ENCODE measurements around the gene TMEM151A. TPM values are rescaled to one million over a fixed set of nuclear protein-coding genes. Genes with fewer than 3 reads are reported as not detected.

The TMEM151A gene
- total RNA-seq, 2 experiments from 2014 or later = not detected

GRCh38 chr11:66280428-66280827 is 11.3 kb upstream of the TMEM151A start:
- Mint-ChIP-seq H3K27me3 (peaks cover 3% of the 10 kb centered on the region), H3K4me3 (no peak overlapping the region), H3K4me1 (peaks cover 25% of the 10 kb centered on the region), H3K27ac (no peak overlapping the region), H3K9me3 (ENCODE audit: low read depth) (no peaks in the 10 kb centered on the region), H3K36me3 (peaks cover 6% of the 10 kb centered on the region)
- CTCF ChIA-PET = interaction anchor here (0.9 to 6.5 kb wide), 8 partner anchors 8 to 104 kb away, joined by 3 to 85 read pairs (median 4); partner anchors contain the start of genes RAB1B, TMEM151A and YIF1A
- no peak for DNase-seq
- ATAC-seq = no peak

GRCh38 chr11:66281001-66281400 is 10.7 kb upstream of the TMEM151A start:
- Mint-ChIP-seq H3K9me3 (ENCODE audit: low read depth) (no peaks in the 10 kb centered on the region), H3K4me3 (no peak overlapping the region), H3K27ac (no peak overlapping the region), H3K27me3 (peaks cover 3% of the 10 kb centered on the region), H3K36me3 (peaks cover 5% of the 10 kb centered on the region), H3K4me1 (peaks cover 25% of the 10 kb centered on the region)
- CTCF ChIA-PET = interaction anchor here (0.9 to 6.5 kb wide), 7 partner anchors 10 to 104 kb away, joined by 3 to 85 read pairs (median 4); partner anchors contain the start of genes RAB1B and TMEM151A
- no peak for ATAC-seq
- DNase-seq = no peak

GRCh38 chr11:66281776-66282467 is 9.8 kb upstream of the TMEM151A start:
- no peaks in the 10 kb centered on the region for H3K9me3 Mint-ChIP-seq (ENCODE audit: low read depth)
- ATAC-seq (no peak), DNase-seq (no peak)
- H3K27ac Mint-ChIP-seq = peak overlapping the region; percentile 10
- peaks cover 1% of the 10 kb centered on the region for H3K36me3 Mint-ChIP-seq
- no peak overlapping the region for H3K4me3 Mint-ChIP-seq
- peaks cover 3% of the 10 kb centered on the region for H3K27me3 Mint-ChIP-seq
- H3K4me1 Mint-ChIP-seq = peaks cover 26% of the 10 kb centered on the region
- CTCF ChIA-PET = interaction anchor here (0.7 to 8.5 kb wide), 18 partner anchors 9 to 156 kb away, joined by 3 to 85 read pairs (median 5); partner anchors contain the start of genes BRMS1, CD248, MRPL11 and RAB1B

- ATAC-seq = peak; percentile 88
- H3K9me3 Mint-ChIP-seq (ENCODE audit: low read depth) = no peaks in the 10 kb centered on the region
- CTCF ChIA-PET = interaction anchor here (0.7 to 8.5 kb wide), 19 partner anchors 8 to 212 kb away, joined by 3 to 85 read pairs (median 5); partner anchors contain the start of genes BRMS1, CD248, MRPL11 and RAB1B
- no peak overlapping the region for H3K4me3 Mint-ChIP-seq
- peak; percentile 99 for DNase-seq
- H3K4me1 Mint-ChIP-seq = peaks cover 26% of the 10 kb centered on the region
- H3K36me3 Mint-ChIP-seq = no peaks in the 10 kb centered on the region
- peak overlapping the region; percentile 36 for H3K27ac Mint-ChIP-seq
- H3K27me3 Mint-ChIP-seq = peaks cover 3% of the 10 kb centered on the region
Measured at GRCh38 chr11:66282468-66283455, 8.9 kb upstream of the TMEM151A start.

- ATAC-seq (no peak), DNase-seq (no peak)
- no peaks in the 10 kb centered on the region for H3K36me3 Mint-ChIP-seq
- H3K9me3 Mint-ChIP-seq (ENCODE audit: low read depth) = no peaks in the 10 kb centered on the region
- CTCF ChIA-PET = interaction anchor here (1.0 to 8.5 kb wide), 12 partner anchors 10 to 213 kb away, joined by 3 to 85 read pairs (median 6); partner anchors contain the start of genes BRMS1 and RAB1B
- peaks cover 32% of the 10 kb centered on the region for H3K4me1 Mint-ChIP-seq
- no peak overlapping the region for H3K4me3 Mint-ChIP-seq
- H3K27me3 Mint-ChIP-seq = peaks cover 3% of the 10 kb centered on the region
- H3K27ac Mint-ChIP-seq = no peak overlapping the region
Measured at GRCh38 chr11:66283461-66284105, 8.1 kb upstream of the TMEM151A start.

GRCh38 chr11:66284526-66285078 is 7.1 kb upstream of the TMEM151A start:
- H3K27ac Mint-ChIP-seq = no peak overlapping the region
- DNase-seq (no peak), ATAC-seq (no peak)
- no peaks in the 10 kb centered on the region for H3K9me3 Mint-ChIP-seq (ENCODE audit: low read depth)
- H3K27me3 Mint-ChIP-seq = no peaks in the 10 kb centered on the region
- no peaks in the 10 kb centered on the region for H3K36me3 Mint-ChIP-seq
- no peak overlapping the region for H3K4me3 Mint-ChIP-seq
- CTCF ChIA-PET = interaction anchor here (6.5 to 8.5 kb wide), 2 partner anchors 14 to 62 kb away, joined by 75 to 85 read pairs; partner anchors contain the start of gene RAB1B
- peaks cover 37% of the 10 kb centered on the region for H3K4me1 Mint-ChIP-seq

GRCh38 chr11:66285250-66285947 is 6.3 kb upstream of the TMEM151A start:
- Mint-ChIP-seq H3K9me3 (ENCODE audit: low read depth) (no peaks in the 10 kb centered on the region), H3K36me3 (no peaks in the 10 kb centered on the region), H3K4me3 (no peak overlapping the region)

GRCh38 chr11:66286699-66287098 is 5.0 kb upstream of the TMEM151A start:
- H3K4me1 Mint-ChIP-seq = peaks cover 50% of the 10 kb centered on the region
- DNase-seq (no peak), ATAC-seq (no peak)
- H3K4me3 Mint-ChIP-seq = no peak overlapping the region
- no peaks in the 10 kb centered on the region for H3K9me3 Mint-ChIP-seq (ENCODE audit: low read depth)
- H3K27me3 Mint-ChIP-seq = peaks cover 17% of the 10 kb centered on the region
- CTCF ChIA-PET = interaction anchor here (0.6 to 8.5 kb wide), 5 partner anchors 14 to 65 kb away, joined by 3 to 75 read pairs (median 3); no protein-coding TSS in a partner anchor
- no peaks in the 10 kb centered on the region for H3K36me3 Mint-ChIP-seq
- peak overlapping the region; percentile 32 for H3K27ac Mint-ChIP-seq

More at GRCh38 chr11:66285250-66285947, 6.3 kb upstream of the TMEM151A start:
- H3K27ac Mint-ChIP-seq = no peak overlapping the region
- ATAC-seq = no peak
- peaks cover 45% of the 10 kb centered on the region for H3K4me1 Mint-ChIP-seq
- H3K27me3 Mint-ChIP-seq = peaks cover 7% of the 10 kb centered on the region
- CTCF ChIA-PET = interaction anchor here (1.4 to 8.5 kb wide), 2 partner anchors 15 to 63 kb away, joined by 3 to 75 read pairs; no protein-coding TSS in a partner anchor
- DNase-seq = no peak

GRCh38 chr11:66287211-66287888 is 4.3 kb upstream of the TMEM151A start:
- Mint-ChIP-seq H3K36me3 (no peaks in the 10 kb centered on the region), H3K4me3 (peak overlapping the region; percentile 54), H3K4me1 (peaks cover 46% of the 10 kb centered on the region), H3K27ac (peak overlapping the region; percentile 52), H3K27me3 (peaks cover 17% of the 10 kb centered on the region), H3K9me3 (ENCODE audit: low read depth) (no peaks in the 10 kb centered on the region)
- ATAC-seq (no peak), DNase-seq (no peak)
- CTCF ChIA-PET = interaction anchor here (0.6 to 8.5 kb wide), 7 partner anchors 15 to 65 kb away, joined by 3 to 75 read pairs (median 3); no protein-coding TSS in a partner anchor

- DNase-seq (no peak), ATAC-seq (no peak)
- Mint-ChIP-seq H3K9me3 (ENCODE audit: low read depth) (no peaks in the 10 kb centered on the region), H3K27me3 (peaks cover 24% of the 10 kb centered on the region), H3K4me3 (peak overlapping the region; percentile 91), H3K36me3 (no peaks in the 10 kb centered on the region), H3K4me1 (peaks cover 43% of the 10 kb centered on the region), H3K27ac (peak overlapping the region; percentile 89)
- CTCF ChIA-PET = interaction anchor here (0.7 to 8.5 kb wide), 21 partner anchors 8 to 244 kb away, joined by 3 to 75 read pairs (median 4); partner anchors contain the start of genes MRPL11 and RIN1
Measured at GRCh38 chr11:66287889-66288670, 3.6 kb upstream of the TMEM151A start.

Data from activated CD8-positive, alpha-beta memory T cell treated with anti-CD3 and anti-CD28 coated beads, Interleukin-2, amount 10 ng/mL, durations not matched to agents 7 days and 5 days (primary cell).